Glutamatergic neuron (in vitro differentiated cells): ENCODE data around the gene WDR38. TPM values are rescaled to one million over a fixed set of nuclear protein-coding genes. Genes with fewer than 3 reads are reported as not detected.

ENCODE experiments used
- DNase-seq: peaks from one replicate; pipeline ENCODE4 v3.0.0; 2022
- H3K27ac Mint-ChIP-seq: one replicate; pipeline ENCODE4 v1.8.0; 2020; ENCODE audit warnings: mild to moderate bottlenecking, mixed read lengths, inconsistent platforms; ENCODE audit not compliant: unreplicated experiment
- H3K27me3 Mint-ChIP-seq: one replicate; pipeline ENCODE4 v1.8.0; 2020; ENCODE audit warnings: mild to moderate bottlenecking, moderate library complexity, mixed read lengths, inconsistent platforms; ENCODE audit not compliant: unreplicated experiment
- H3K36me3 Mint-ChIP-seq: one replicate; pipeline ENCODE4 v1.8.0; 2020; ENCODE audit warnings: mild to moderate bottlenecking, mixed read lengths, inconsistent platforms; ENCODE audit not compliant: unreplicated experiment
- H3K4me1 Mint-ChIP-seq: one replicate; pipeline ENCODE4 v1.8.0; 2020; ENCODE audit warnings: mild to moderate bottlenecking, low read depth, mixed read lengths, inconsistent platforms; ENCODE audit not compliant: unreplicated experiment
- H3K4me3 Mint-ChIP-seq: one replicate; pipeline ENCODE4 v1.8.0; 2020; ENCODE audit warnings: mild to moderate bottlenecking, mixed read lengths, inconsistent platforms; ENCODE audit not compliant: unreplicated experiment
- H3K9me3 Mint-ChIP-seq: one replicate; pipeline ENCODE4 v1.8.0; 2020; ENCODE audit warnings: mild to moderate bottlenecking, moderate library complexity, mixed read lengths, inconsistent platforms; ENCODE audit not compliant: unreplicated experiment
- CTCF ChIP-seq: fragments of 200-600 bp; sonication (generic); IDR thresholded peaks from one replicate; pipeline ENCODE4 v1.5.0; 2021; ENCODE audit not compliant: partially characterized antibody, unreplicated experiment
- total RNA-seq: library from RNA; stranded (reverse); fragmentation: NEBNext Ultra II Directional; extraction: Animal tissue kit (Norgen Biotek cat#: 25700); gene quantifications from one replicate; pipeline ENCODE4 v1.2.1, GENCODE V29; 2021; ENCODE audit not compliant: unreplicated experiment

The WDR38 gene
- total RNA-seq, 1 donor from 2014 or later = not detected

- H3K4me1 Mint-ChIP-seq = peaks cover 2% of the 10 kb centered on the region
- no peaks in the 10 kb centered on the region for H3K36me3 Mint-ChIP-seq
- H3K27me3 Mint-ChIP-seq = peaks cover 2% of the 10 kb centered on the region
- H3K27ac Mint-ChIP-seq = no peak overlapping the region
- H3K4me3 Mint-ChIP-seq = no peak overlapping the region
- H3K9me3 Mint-ChIP-seq = peaks cover 5% of the 10 kb centered on the region
- TF ChIP-seq CTCF = no peak
- DNase-seq = no peak
These were observed 43.3 kb upstream of the WDR38 start for GRCh38 chr9:124809741-124810500.

GRCh38 chr9:124810663-124811355, 42.5 kb upstream of the WDR38 start:
- DNase-seq = no peak
- Mint-ChIP-seq H3K36me3 (no peaks in the 10 kb centered on the region), H3K4me1 (peaks cover 2% of the 10 kb centered on the region), H3K9me3 (peaks cover 5% of the 10 kb centered on the region), H3K27me3 (no peaks in the 10 kb centered on the region), H3K4me3 (no peak overlapping the region), H3K27ac (no peak overlapping the region)
- no peak for TF ChIP-seq CTCF

- Mint-ChIP-seq H3K4me1 (peaks cover 4% of the 10 kb centered on the region), H3K27ac (no peak overlapping the region), H3K27me3 (no peaks in the 10 kb centered on the region), H3K4me3 (no peak overlapping the region), H3K9me3 (peaks cover 8% of the 10 kb centered on the region), H3K36me3 (no peaks in the 10 kb centered on the region)
- TF ChIP-seq CTCF = no peak
- DNase-seq = no peak
These were observed 40.8 kb upstream of the WDR38 start for GRCh38 chr9:124812441-124812876.

- Mint-ChIP-seq H3K27ac (no peak overlapping the region), H3K36me3 (no peaks in the 10 kb centered on the region), H3K27me3 (no peaks in the 10 kb centered on the region), H3K4me1 (peaks cover 4% of the 10 kb centered on the region), H3K9me3 (peaks cover 8% of the 10 kb centered on the region), H3K4me3 (no peak overlapping the region)
- TF ChIP-seq CTCF = no peak
- DNase-seq = no peak
These were observed 40.2 kb upstream of the WDR38 start for GRCh38 chr9:124813041-124813440.

GRCh38 chr9:124813501-124814163, 39.6 kb upstream of the WDR38 start:
- no peak for TF ChIP-seq CTCF
- Mint-ChIP-seq H3K9me3 (peaks cover 6% of the 10 kb centered on the region), H3K27ac (no peak overlapping the region), H3K36me3 (no peaks in the 10 kb centered on the region), H3K27me3 (no peaks in the 10 kb centered on the region), H3K4me3 (no peak overlapping the region), H3K4me1 (peaks cover 4% of the 10 kb centered on the region)
- no peak for DNase-seq
